ENCODE results near the gene RAPGEF1. TPM values are rescaled to one million over a fixed set of nuclear protein-coding genes. Genes with fewer than 3 reads are reported as not detected.

Gene RAPGEF1
- total RNA-seq, 1 donor from 2014 or later = 57.9 TPM

GRCh38 chr9:131731644-131732043 is 8.2 kb downstream of the RAPGEF1 start:
- Histone ChIP-seq H3K4me1 (peaks cover 98% of the 10 kb centered on the region), H3K27me3 (no peaks in the 10 kb centered on the region), H3K27ac (peak overlapping the region; percentile 64), H3K9me3 (no peaks in the 10 kb centered on the region), H3K4me3 (no peak overlapping the region), H3K36me3 (peaks cover 0 to 5% of the 10 kb centered on the region in 2 donors)
- TF ChIP-seq, protein P1, sequence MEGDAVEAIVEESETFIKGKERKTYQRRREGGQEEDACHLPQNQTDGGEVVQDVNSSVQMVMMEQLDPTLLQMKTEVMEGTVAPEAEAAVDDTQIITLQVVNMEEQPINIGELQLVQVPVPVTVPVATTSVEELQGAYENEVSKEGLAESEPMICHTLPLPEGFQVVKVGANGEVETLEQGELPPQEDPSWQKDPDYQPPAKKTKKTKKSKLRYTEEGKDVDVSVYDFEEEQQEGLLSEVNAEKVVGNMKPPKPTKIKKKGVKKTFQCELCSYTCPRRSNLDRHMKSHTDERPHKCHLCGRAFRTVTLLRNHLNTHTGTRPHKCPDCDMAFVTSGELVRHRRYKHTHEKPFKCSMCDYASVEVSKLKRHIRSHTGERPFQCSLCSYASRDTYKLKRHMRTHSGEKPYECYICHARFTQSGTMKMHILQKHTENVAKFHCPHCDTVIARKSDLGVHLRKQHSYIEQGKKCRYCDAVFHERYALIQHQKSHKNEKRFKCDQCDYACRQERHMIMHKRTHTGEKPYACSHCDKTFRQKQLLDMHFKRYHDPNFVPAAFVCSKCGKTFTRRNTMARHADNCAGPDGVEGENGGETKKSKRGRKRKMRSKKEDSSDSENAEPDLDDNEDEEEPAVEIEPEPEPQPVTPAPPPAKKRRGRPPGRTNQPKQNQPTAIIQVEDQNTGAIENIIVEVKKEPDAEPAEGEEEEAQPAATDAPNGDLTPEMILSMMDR (IDR thresholded peaks at IDR 0.05) = no peak
- TF ChIP-seq POLR2A (IDR thresholded peaks at IDR 0.05) (no peak), POLR2AphosphoS5 (IDR thresholded peaks at IDR 0.05; ENCODE audit: insufficient read depth in 1 of 2, low read depth in 1 of 2) (no peak)
- intact Hi-C loops (cut with DNase I) = no loop called here
- no peak for DNase-seq (ENCODE audit: extremely low spot score in 2 of 2)

- Histone ChIP-seq H3K4me3 (no peak overlapping the region), H3K4me1 (peaks cover 98% of the 10 kb centered on the region), H3K27me3 (no peaks in the 10 kb centered on the region), H3K27ac (peak overlapping the region; percentile 64), H3K36me3 (peaks cover 0 to 5% of the 10 kb centered on the region in 2 donors), H3K9me3 (no peaks in the 10 kb centered on the region)
- TF ChIP-seq POLR2AphosphoS5 (IDR thresholded peaks at IDR 0.05; ENCODE audit: insufficient read depth in 1 of 2, low read depth in 1 of 2) = no peak
- no peak for TF ChIP-seq POLR2A (IDR thresholded peaks at IDR 0.05)
- TF ChIP-seq, protein P1 (IDR thresholded peaks at IDR 0.05) = no peak
- intact Hi-C loops (cut with DNase I) = no loop called here
- no peak for DNase-seq (ENCODE audit: extremely low spot score in 2 of 2)
Measured at GRCh38 chr9:131731237-131731636, 8.6 kb downstream of the RAPGEF1 start.

DNA sequence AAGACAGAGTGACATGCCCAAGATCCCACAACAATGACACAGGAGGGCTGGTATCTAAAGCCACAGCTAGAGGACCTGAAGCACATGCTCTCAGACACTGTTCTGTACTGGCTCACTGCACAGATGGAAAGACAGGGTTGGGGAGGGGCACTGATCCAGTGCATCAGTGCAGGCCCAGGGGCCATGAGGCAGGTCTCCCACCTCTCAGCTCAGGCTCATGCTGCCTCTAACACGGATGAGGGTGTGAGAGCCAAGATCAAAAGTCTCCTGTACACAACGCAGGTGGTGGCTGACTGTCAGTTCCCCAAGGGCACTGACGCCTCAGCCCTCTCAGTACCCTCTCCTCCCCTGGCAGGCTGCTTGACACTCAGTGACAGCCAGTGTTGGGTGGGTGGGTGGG is 10.9 kb downstream of the RAPGEF1 start:
- H3K9me3 ChIP-seq = no peaks in the 10 kb centered on the region
- intact Hi-C loops (cut with DNase I) = no loop called here
- no peaks in the 10 kb centered on the region for H3K36me3 ChIP-seq
- TF ChIP-seq, protein P1 (IDR thresholded peaks at IDR 0.05) = no peak
- TF ChIP-seq POLR2AphosphoS5 (IDR thresholded peaks at IDR 0.05; ENCODE audit: insufficient read depth in 1 of 2, low read depth in 1 of 2) (no peak), POLR2A (IDR thresholded peaks at IDR 0.05) (no peak)
- H3K4me3 ChIP-seq = no peak overlapping the region
- H3K4me1 ChIP-seq = peaks cover 82% of the 10 kb centered on the region
- DNase-seq (ENCODE audit: extremely low spot score in 2 of 2) = no peak
- peak overlapping the region; percentile 49 for H3K27ac ChIP-seq
- no peaks in the 10 kb centered on the region for H3K27me3 ChIP-seq

DNA sequence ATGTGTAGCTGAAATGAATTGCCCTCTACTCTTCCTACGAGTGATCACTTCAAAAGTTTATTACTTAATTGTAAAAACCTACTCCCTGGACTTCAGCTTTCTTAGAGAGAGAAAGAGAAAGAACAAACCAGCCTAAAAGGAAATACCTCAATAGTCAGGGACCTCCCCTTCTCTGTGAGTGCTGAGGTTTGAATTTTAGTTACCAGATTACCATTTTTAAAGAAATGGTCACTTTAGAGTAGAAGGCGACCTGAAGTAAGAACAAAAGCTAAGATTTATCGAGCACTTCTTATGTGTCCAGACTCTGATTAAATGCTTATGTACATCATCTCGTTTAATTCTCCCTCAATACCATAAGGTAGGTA is 11.3 kb downstream of the RAPGEF1 start:
- Histone ChIP-seq H3K4me1 (peaks cover 78% of the 10 kb centered on the region), H3K9me3 (no peaks in the 10 kb centered on the region), H3K36me3 (no peaks in the 10 kb centered on the region), H3K27me3 (no peaks in the 10 kb centered on the region), H3K27ac (peak overlapping the region; percentile 49), H3K4me3 (no peak overlapping the region)
- no peak for TF ChIP-seq POLR2AphosphoS5 (IDR thresholded peaks at IDR 0.05; ENCODE audit: insufficient read depth in 1 of 2, low read depth in 1 of 2)
- no peak for DNase-seq (ENCODE audit: extremely low spot score in 2 of 2)
- intact Hi-C loops (cut with DNase I) = no loop called here

DNA sequence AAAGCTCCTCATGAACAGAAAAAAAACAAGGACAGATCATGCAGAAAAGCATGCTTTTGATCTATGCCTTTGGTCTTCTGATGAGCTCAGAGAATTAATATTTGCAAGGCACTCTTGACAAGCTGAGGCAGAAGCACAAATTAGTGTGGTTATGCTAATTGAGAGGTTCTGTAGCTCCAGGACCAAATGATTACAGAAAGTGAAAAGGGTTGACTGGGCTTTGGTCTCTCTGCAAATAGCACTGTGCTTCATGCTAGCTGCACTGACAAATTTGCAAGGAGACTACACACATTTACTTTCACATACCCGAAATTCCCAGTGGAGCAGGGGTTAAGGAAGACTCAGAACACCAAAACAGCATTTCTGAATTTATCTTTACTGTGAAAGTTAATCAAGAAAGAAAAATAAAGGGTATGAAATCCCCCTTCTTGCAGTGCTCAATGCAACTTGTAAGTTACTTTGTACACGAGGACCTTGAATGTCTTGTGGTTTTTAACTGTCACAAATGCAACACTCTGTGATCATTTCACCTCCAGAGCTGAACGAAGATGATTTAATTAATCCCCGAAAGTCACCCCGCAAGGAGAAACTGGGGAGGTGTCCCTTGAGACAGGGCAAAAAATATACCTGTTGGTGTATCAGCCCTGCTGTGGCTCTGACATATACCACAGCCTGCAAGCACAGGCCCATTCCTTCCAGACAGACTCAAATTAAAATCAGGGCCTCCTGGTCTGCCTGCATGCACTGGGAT is 11.9 kb downstream of the RAPGEF1 start:
- H3K4me1 ChIP-seq = peaks cover 72% of the 10 kb centered on the region
- H3K9me3 ChIP-seq = no peaks in the 10 kb centered on the region
- H3K36me3 ChIP-seq = no peaks in the 10 kb centered on the region
- no peak overlapping the region for H3K4me3 ChIP-seq
- no peak for DNase-seq (ENCODE audit: extremely low spot score in 2 of 2)
- peak overlapping the region; percentile 49 for H3K27ac ChIP-seq
- intact Hi-C loops (cut with DNase I) = no loop called here
- no peaks in the 10 kb centered on the region for H3K27me3 ChIP-seq
- TF ChIP-seq POLR2AphosphoS5 (IDR thresholded peaks at IDR 0.05; ENCODE audit: insufficient read depth in 1 of 2, low read depth in 1 of 2) (no peak), POLR2A (IDR thresholded peaks at IDR 0.05) (no peak)

DNA sequence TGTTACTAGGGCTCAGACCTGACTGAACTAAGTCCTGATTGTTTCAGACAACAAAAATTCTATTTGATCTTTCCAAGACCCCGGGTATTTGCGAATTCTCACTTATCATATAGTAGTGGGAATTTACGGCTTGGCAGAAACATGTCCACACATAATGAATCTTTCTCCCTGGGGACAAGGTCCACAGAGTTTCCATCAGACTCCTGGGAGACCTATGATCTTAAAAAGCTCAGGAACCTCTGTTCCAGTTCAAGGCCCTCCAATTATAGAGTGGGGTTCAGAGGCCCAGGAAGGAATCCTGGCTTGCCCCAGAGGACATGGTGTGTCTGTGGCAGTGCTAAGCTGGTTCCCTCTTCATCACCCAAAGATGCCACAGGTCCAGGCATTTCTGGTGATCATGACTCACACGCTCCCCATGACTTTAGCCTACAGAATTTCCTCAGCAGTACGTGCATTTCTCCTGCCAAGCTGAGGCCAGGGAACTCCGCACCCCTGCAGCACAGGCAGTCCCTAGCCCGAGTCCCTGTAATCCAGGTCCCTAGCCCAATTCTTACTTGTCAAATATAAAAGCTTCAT is 12.6 kb downstream of the RAPGEF1 start:
- no peak for DNase-seq (ENCODE audit: extremely low spot score in 2 of 2)
- TF ChIP-seq POLR2A (IDR thresholded peaks at IDR 0.05) (no peak), POLR2AphosphoS5 (IDR thresholded peaks at IDR 0.05; ENCODE audit: insufficient read depth in 1 of 2, low read depth in 1 of 2) (peak; percentile 21 to 34)
- TF ChIP-seq, protein P1 (IDR thresholded peaks at IDR 0.05) = no peak
- no peaks in the 10 kb centered on the region for H3K27me3 ChIP-seq
- peaks cover 69% of the 10 kb centered on the region for H3K4me1 ChIP-seq
- intact Hi-C loops (cut with DNase I) = no loop called here
- H3K27ac ChIP-seq = peak overlapping the region; percentile 49
- no peaks in the 10 kb centered on the region for H3K36me3 ChIP-seq
- H3K9me3 ChIP-seq = no peaks in the 10 kb centered on the region
- H3K4me3 ChIP-seq = no peak overlapping the region

All from vagina (tissue), 2 donors.